ENCODE results near the gene PLPPR2.

DNA sequence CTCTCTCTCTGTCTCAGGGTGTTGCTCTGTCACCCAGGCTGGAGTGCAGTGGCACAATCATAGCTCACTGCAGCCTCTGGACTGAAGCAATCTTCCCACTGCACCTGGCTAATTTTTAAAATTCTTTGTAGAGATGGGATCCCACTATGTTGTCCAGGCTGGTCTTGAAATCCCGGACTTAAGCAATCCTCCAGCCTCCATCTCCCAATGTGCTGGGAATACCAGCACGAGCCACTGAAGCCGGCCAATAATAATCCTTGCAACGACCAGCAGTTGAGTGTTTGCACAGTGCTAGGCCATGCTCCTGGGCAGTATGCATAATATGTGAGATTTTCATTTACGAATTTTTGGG is 29.5 kb downstream of the PLPPR2 start:
- TF ChIP-seq, protein P1, sequence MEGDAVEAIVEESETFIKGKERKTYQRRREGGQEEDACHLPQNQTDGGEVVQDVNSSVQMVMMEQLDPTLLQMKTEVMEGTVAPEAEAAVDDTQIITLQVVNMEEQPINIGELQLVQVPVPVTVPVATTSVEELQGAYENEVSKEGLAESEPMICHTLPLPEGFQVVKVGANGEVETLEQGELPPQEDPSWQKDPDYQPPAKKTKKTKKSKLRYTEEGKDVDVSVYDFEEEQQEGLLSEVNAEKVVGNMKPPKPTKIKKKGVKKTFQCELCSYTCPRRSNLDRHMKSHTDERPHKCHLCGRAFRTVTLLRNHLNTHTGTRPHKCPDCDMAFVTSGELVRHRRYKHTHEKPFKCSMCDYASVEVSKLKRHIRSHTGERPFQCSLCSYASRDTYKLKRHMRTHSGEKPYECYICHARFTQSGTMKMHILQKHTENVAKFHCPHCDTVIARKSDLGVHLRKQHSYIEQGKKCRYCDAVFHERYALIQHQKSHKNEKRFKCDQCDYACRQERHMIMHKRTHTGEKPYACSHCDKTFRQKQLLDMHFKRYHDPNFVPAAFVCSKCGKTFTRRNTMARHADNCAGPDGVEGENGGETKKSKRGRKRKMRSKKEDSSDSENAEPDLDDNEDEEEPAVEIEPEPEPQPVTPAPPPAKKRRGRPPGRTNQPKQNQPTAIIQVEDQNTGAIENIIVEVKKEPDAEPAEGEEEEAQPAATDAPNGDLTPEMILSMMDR (IDR thresholded peaks at IDR 0.05) = no peak
- TF ChIP-seq POLR2A (IDR thresholded peaks at IDR 0.05) = no peak
